Spleen (tissue), 7 donors: ENCODE data around the gene COL5A2.

Experiments used
- POLR2A ChIP-seq, 3 donors: fragments of 450-650 bp; IDR thresholded peaks; one replicate each; pipeline ENCODE4 v1.5.1; 2017; ENCODE audit warnings: antibody characterized with exemption in 3 of 3, mild to moderate bottlenecking in 1 of 3
- POLR2AphosphoS5 ChIP-seq, 3 donors: sonication (generic); formaldehyde crosslinking; IDR thresholded peaks; one replicate each; pipeline ENCODE4 v1.5.1; 2017; ENCODE audit warnings: antibody characterized with exemption in 3 of 3
- TF ChIP-seq, protein P1 (sequence below), 11 experiments: fragments of 200-600 bp in 7 of 11; fragments of 450-650 bp in 4 of 11; sonication (generic) in 4 of 11; IDR thresholded peaks in 8 of 11; conservative IDR thresholded peaks in 3 of 11; 1 replicate in 7 of 11; 2 replicates in 4 of 11; pipeline versions ENCODE4 v1.4.0 to v1.8.0; 2016 to 2021; ENCODE audit warnings: antibody characterized with exemption in 11 of 11, inconsistent platforms in 4 of 11, mild to moderate bottlenecking in 1 of 11
- donor health status: DM: no; HTN: no; CAD: no; lungs with moderate emphysema.
- donor health status: DM: no; HTN: no; CAD: no.
- donor health status: DM: no; HTN: no; CAD: no.

- TF ChIP-seq POLR2A (IDR thresholded peaks at IDR 0.05), result no peak
- TF ChIP-seq, protein P1, sequence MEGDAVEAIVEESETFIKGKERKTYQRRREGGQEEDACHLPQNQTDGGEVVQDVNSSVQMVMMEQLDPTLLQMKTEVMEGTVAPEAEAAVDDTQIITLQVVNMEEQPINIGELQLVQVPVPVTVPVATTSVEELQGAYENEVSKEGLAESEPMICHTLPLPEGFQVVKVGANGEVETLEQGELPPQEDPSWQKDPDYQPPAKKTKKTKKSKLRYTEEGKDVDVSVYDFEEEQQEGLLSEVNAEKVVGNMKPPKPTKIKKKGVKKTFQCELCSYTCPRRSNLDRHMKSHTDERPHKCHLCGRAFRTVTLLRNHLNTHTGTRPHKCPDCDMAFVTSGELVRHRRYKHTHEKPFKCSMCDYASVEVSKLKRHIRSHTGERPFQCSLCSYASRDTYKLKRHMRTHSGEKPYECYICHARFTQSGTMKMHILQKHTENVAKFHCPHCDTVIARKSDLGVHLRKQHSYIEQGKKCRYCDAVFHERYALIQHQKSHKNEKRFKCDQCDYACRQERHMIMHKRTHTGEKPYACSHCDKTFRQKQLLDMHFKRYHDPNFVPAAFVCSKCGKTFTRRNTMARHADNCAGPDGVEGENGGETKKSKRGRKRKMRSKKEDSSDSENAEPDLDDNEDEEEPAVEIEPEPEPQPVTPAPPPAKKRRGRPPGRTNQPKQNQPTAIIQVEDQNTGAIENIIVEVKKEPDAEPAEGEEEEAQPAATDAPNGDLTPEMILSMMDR (IDR thresholded peaks at IDR 0.05 in 8 of 11, conservative IDR thresholded peaks at IDR 0.05 in 3 of 11), result no peak
- no peak for TF ChIP-seq POLR2AphosphoS5 (IDR thresholded peaks at IDR 0.05)
These were observed 42.0 kb downstream of the COL5A2 start for GRCh38 chr2:189137519-189137918.
